Thymus (tissue), 11 donors: ENCODE data around the gene TXNDC5. TPM values are rescaled to one million over a fixed set of nuclear protein-coding genes. Genes with fewer than 3 reads are reported as not detected.
"Not testable (repeated sequence)": the region's sequence is repeated elsewhere in the genome, so short reads cannot be mapped to it uniquely, and the experiment has no call there.

ENCODE experiments used
- DNase-seq, 9 donors: peaks; one replicate each; pipeline ENCODE4 v3.0.0-alpha.2; 2013; ENCODE audit warnings: low spot score in 9 of 9, low read depth in 6 of 9, missing footprints in 1 of 9
- H3K27ac ChIP-seq, 2 donors: one replicate each; pipeline ENCODE4 v1.5.1; 2013; ENCODE audit warnings: control low read depth in 1 of 2, low read depth in 1 of 2, low read length in 1 of 2, mild to moderate bottlenecking in 1 of 2, moderate library complexity in 1 of 2
- H3K27me3 ChIP-seq, 2 donors: one replicate each; pipeline ENCODE4 v1.5.1; 2013; ENCODE audit warnings: low read length in 1 of 2; ENCODE audit not compliant: control insufficient read depth in 2 of 2, insufficient read depth in 1 of 2
- H3K36me3 ChIP-seq, 2 donors: one replicate each; pipeline ENCODE4 v1.5.1; 2013; ENCODE audit warnings: low read length in 1 of 2, mild to moderate bottlenecking in 1 of 2, moderate library complexity in 1 of 2; ENCODE audit not compliant: control insufficient read depth in 2 of 2, insufficient read depth in 2 of 2
- H3K4me1 ChIP-seq, 2 donors: one replicate each; pipeline ENCODE4 v1.5.1; 2013; ENCODE audit warnings: low read length in 2 of 2; ENCODE audit not compliant: control insufficient read depth in 2 of 2, insufficient read depth in 2 of 2
- H3K4me3 ChIP-seq, 2 donors: one replicate each; pipeline ENCODE4 v1.5.1; 2013; ENCODE audit warnings: low read length in 2 of 2, control low read depth in 1 of 2, mild to moderate bottlenecking in 1 of 2
- H3K9me3 ChIP-seq, 2 donors: one replicate each; pipeline ENCODE4 v1.5.1; 2013; ENCODE audit warnings: low read length in 1 of 2, mild to moderate bottlenecking in 1 of 2; ENCODE audit not compliant: control insufficient read depth in 2 of 2, insufficient read depth in 1 of 2
- WGBS: extraction: QIAGEN DNeasy Blood & Tissue Kit; methylation state at CpG from one replicate; pipeline ENCODE4 v1.1.7; 2013; 5-methylcytosine and 5-hydroxymethylcytosine counted together
- polyA plus RNA-seq: library from polyadenylated mRNA; stranded (reverse); fragments of 200-250 nt; gene quantifications from one replicate; pipeline ENCODE4 v1.2.3, GENCODE V29; 2013
- total RNA-seq: library from RNA; stranded (reverse); fragments of 120-200 nt; gene quantifications from one replicate; pipeline ENCODE4 v1.2.4, GENCODE V29; 2013
- donor health status: healthy.

TXNDC5 gene
- total and polyA plus RNA-seq, 2 donors: 25.3 to 36.9 TPM

DNA sequence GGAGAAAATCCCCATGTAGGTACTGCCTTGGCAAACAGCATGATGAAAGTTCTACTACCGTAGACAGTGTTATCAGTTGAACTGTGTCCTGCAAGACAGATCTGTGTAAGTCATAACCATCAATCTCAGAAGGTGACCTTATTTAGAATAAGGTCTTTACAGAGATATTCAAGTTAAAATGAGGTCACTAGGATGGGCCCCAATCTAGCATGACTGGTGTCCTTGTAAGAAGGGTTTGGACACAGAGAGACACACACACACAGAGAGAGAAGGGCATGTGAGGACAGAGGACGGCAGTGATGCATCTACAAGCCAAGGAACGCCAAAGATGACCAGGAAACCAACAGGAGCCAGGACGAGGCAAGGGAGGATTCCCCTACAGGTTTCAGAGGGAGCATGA is 8.8 kb downstream of the TXNDC5 start:
- Histone ChIP-seq H3K4me3 (no peak overlapping the region), H3K4me1 (no peaks in the 10 kb centered on the region), H3K36me3 (peaks cover 16 to 29% of the 10 kb centered on the region in 2 donors), H3K27me3 (no peaks in the 10 kb centered on the region), H3K9me3 (no peaks in the 10 kb centered on the region), H3K27ac (no peak overlapping the region)
- WGBS: 96% methylated on average over 4 of the region's 4 CpGs
- DNase-seq: no peak

DNA sequence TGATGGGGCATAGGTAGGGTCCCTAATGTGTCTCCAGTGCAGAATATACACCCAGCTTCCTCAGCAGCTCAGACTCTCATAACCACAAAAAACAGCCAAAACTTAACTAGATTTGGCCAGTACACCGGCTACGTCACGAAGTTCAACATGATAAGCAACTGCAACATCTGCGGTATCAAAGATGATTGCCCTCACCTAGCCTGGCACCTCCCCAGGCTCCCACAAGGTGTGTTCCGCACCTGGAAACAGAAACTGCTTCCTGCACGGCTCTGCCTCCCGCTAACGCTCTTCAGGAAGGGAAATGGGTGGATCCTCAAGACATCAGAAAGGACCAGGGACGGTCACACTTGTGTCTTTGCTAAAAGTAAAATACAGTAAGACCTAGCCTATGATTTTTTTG is 9.5 kb downstream of the TXNDC5 start:
- Histone ChIP-seq H3K27ac (no peak overlapping the region), H3K4me1 (no peaks in the 10 kb centered on the region), H3K27me3 (no peaks in the 10 kb centered on the region), H3K9me3 (no peaks in the 10 kb centered on the region), H3K4me3 (no peak overlapping the region), H3K36me3 (peaks cover 19 to 36% of the 10 kb centered on the region in 2 donors)
- WGBS: 97% methylated on average over 9 of the region's 9 CpGs
- no peak for DNase-seq

DNA sequence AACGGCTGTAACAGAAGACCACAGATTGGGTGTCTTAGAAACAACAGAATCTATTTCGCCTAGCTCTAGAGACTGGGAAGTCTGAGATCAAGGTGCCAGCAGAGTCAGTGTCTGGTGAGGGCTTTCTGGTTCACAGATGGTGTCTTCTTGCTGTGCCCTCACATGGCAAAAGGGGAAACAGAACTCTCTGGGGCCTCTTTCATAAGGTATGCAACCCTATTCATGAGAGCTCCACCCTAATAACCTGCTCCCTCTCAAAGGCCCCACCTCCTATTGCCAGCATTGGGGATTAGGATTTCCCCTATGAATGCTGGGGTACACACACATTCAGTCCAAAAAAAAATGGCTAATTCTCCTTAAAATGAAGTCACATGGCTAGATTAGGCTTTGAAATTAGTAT is 10.0 kb downstream of the TXNDC5 start:
- H3K27me3 ChIP-seq: no peaks in the 10 kb centered on the region
- DNase-seq: no peak

DNA sequence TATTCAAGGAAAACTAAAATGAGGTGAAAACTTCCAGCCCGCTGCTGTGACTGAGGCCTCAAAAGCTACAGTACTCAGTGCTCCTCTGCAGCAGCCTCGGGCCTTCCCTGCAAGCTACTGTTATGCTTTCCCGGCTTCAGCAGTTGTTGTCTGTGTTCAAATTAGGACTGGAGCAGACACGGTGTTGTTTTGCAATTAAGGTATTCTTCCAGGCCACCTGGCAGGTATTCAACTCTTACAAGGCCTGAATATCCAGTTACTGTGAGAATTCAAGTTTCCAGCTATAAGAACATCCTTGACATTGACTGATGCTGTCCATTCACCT is 10.7 kb downstream of the TXNDC5 start:
- no peaks in the 10 kb centered on the region for H3K4me1 ChIP-seq
- no peaks in the 10 kb centered on the region for H3K9me3 ChIP-seq
- H3K36me3 ChIP-seq: peaks cover 19 to 39% of the 10 kb centered on the region in 2 donors
- no peaks in the 10 kb centered on the region for H3K27me3 ChIP-seq
- no peak for DNase-seq
- 96% methylated on average over 4 of the region's 4 CpGs for WGBS
- H3K27ac ChIP-seq: no peak overlapping the region
- H3K4me3 ChIP-seq: no peak overlapping the region

More for the DNA sequence above, 10.0 kb downstream of the TXNDC5 start:
- Histone ChIP-seq H3K27ac (no peak overlapping the region), H3K36me3 (peaks cover 19 to 36% of the 10 kb centered on the region in 2 donors), H3K4me1 (no peaks in the 10 kb centered on the region), H3K4me3 (no peak overlapping the region), H3K9me3 (no peaks in the 10 kb centered on the region)
- 95% methylated on average over 2 of the region's 2 CpGs for WGBS

DNA sequence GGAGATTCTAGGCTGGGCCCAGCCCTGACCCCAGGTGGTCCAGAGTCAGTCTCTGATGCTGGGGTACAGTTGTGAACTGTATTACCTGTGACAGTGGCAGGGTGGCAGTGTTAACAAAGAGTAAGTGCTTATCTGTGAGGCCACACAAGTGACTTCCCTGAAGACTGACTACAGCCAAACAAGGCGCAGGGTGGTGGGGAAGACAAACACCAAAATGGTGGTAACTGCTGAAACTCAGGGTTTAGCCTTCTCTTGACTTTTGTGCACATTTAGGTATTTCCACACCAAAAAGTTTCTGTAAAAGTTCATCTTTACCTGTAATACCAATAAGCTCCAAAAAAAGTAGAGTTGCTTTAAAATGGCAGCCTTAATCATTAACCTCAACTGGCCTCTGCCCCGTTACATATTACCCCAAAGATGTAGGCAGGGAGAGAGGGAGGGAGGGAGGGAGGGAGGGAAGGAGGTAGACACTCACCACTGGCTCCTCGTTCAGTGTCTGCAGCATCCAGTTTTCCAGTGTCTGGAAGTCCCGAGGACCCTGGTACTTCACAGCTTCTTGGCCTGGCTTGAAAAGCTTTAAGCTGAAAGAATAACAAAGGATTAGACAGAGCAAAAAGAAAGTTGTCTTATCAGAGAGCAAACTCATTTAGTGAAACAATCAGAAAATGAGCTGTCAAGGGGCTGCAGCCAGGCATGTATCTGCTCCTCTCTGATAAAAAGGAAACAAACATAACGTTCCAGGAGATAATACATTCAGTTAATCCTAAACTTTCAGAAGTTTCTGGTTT is 11.3 kb downstream of the TXNDC5 start:
- Histone ChIP-seq H3K4me1 (no peaks in the 10 kb centered on the region), H3K9me3 (no peaks in the 10 kb centered on the region), H3K27me3 (no peaks in the 10 kb centered on the region), H3K36me3 (peaks cover 19 to 42% of the 10 kb centered on the region in 2 donors), H3K27ac (no peak overlapping the region), H3K4me3 (no peak overlapping the region)
- 95% methylated on average over 5 of the region's 5 CpGs for WGBS
- no peak for DNase-seq

DNA sequence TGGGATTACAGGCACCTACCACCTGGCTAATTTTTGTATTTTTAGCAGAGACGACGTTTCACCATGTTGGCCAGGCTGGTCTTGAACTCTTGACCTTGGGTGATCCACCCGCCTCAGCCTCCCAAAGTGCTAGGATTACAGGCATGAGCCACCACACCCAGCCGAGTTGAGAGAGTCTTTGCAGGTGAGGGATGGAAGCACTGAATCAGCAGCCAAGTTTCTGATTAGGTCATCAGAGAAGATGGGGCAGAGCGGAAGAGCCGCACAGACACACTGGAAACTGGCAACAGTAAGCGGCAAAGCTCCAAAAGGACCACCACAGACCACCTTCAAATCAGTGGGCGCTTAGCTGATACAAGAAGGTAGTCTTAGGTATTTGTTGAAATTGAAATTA is 12.4 kb downstream of the TXNDC5 start:
- H3K36me3 ChIP-seq: peaks cover 20 to 46% of the 10 kb centered on the region in 2 donors
- not testable (repeated sequence) for H3K27ac ChIP-seq

DNA sequence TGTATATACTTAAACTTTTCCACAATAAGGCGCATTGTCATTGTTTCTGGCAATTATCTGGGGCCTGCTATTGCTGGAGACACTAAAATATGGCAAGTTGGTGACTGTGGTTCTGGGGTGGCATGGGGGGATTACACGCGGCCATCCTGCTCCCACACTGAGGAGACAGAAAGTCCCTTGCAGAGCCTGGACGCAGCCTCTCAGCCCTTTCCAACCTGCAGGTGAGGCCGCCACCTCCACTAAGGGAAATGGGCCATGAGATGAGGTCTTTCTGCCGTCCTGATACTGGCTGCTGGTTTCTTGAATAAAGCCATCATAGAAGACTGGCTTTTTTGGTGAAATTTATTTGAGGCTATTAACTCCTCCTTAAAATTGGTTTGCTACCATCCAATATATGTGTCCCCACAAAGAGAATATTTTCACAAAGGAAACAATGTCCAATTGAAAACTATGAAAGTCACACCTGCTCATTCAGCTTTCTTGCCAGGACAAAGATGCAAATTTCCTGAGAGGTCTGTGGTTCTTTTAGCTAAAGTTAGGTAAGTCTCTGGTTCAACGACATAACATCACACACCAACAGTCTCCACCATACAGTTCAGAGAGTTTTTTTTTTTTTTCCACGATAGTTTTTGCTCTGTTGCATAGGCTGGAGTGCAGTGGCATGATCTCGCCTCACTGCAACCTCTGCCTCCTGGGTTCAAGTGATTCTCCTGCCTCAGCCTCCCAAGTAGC is 13.0 kb downstream of the TXNDC5 start:
- 96% methylated on average over 9 of the region's 9 CpGs for WGBS
- no peak for DNase-seq

More for the DNA sequence above, 12.4 kb downstream of the TXNDC5 start:
- H3K9me3 ChIP-seq, H3K27me3 ChIP-seq, H3K4me3 ChIP-seq, H3K4me1 ChIP-seq, DNase-seq: not testable (repeated sequence)
- WGBS: 95% methylated on average over 8 of the region's 8 CpGs

DNA sequence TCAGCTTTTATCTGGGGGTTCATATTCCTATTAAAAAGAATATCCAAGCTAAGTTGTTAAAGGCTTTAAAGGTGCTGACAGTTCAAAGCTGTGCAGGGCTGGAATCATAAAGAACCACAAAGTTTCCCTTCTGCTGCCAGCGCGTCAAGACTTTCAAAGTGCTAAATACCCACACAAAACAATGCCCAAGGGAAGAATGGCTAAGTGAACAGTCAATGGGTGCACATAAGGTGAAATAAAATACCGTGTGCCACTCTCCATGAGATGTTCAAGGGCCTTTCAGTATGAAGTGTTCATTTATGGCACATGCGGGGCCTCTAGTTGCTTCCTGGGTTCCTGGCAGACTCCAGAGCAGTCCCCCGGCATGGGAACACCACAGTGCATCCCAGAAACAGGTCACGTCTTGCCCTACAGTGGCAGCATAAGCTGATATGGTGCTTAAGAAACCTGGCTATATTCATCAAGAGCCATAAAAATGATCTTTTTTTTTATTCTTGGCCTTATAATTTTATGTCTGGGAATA is 14.1 kb downstream of the TXNDC5 start:
- Histone ChIP-seq H3K4me3 (no peak overlapping the region), H3K4me1 (no peaks in the 10 kb centered on the region), H3K27ac (no peak overlapping the region), H3K9me3 (no peaks in the 10 kb centered on the region), H3K36me3 (peaks cover 18 to 53% of the 10 kb centered on the region in 2 donors), H3K27me3 (no peaks in the 10 kb centered on the region)
- no peak for DNase-seq
- WGBS: 97% methylated on average over 6 of the region's 6 CpGs

More for the DNA sequence above, 13.0 kb downstream of the TXNDC5 start:
- no peaks in the 10 kb centered on the region for H3K4me1 ChIP-seq
- H3K4me3 ChIP-seq: no peak overlapping the region
- H3K27ac ChIP-seq: no peak overlapping the region
- H3K27me3 ChIP-seq: no peaks in the 10 kb centered on the region
- peaks cover 20 to 45% of the 10 kb centered on the region in 2 donors for H3K36me3 ChIP-seq
- H3K9me3 ChIP-seq: no peaks in the 10 kb centered on the region

DNA sequence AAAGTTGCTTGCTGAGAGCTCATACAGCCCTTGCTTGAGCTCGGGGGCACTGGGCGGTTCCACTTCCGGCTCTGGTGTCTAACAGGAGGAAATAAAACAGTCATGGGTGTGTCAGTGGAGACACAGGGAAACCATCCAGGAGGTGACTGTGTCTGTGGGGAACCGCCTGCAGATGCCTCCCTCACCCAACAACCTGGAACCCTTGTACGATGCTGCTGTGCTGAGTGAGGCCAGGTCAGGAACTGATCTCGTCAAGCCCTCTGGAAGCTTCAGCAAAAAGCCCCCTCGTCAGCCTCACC is 15.5 kb downstream of the TXNDC5 start:
- 98% methylated on average over 7 of the region's 7 CpGs for WGBS
- Histone ChIP-seq H3K36me3 (peaks cover 18 to 54% of the 10 kb centered on the region in 2 donors), H3K9me3 (no peaks in the 10 kb centered on the region), H3K4me1 (no peaks in the 10 kb centered on the region), H3K27ac (no peak overlapping the region), H3K4me3 (no peak overlapping the region), H3K27me3 (no peaks in the 10 kb centered on the region)
- DNase-seq: no peak
